Measurements from ENCODE around the gene DNAJC19. TPM values are rescaled to one million over a fixed set of nuclear protein-coding genes. Genes with fewer than 3 reads are reported as not detected.
"Not testable (repeated sequence)": the region's sequence is repeated elsewhere in the genome, so short reads cannot be mapped to it uniquely, and the experiment has no call there.

The DNAJC19 gene
- total RNA-seq, 1 donor from 2014 or later, result 27.4 TPM

GRCh38 chr3:181008796-181009195 is 19.3 kb upstream of the DNAJC19 start:
- FAIRE-seq, result no peak
- no peaks in the 10 kb centered on the region for H3K36me3 ChIP-seq (ENCODE audit: control insufficient read depth, insufficient read depth, low read length)
- no peaks in the 10 kb centered on the region for H3K27me3 ChIP-seq (ENCODE audit: control insufficient read depth, insufficient read depth, low read length)
- no peak for DNase-seq (ENCODE audit: low read depth)
- TF ChIP-seq, protein P1, sequence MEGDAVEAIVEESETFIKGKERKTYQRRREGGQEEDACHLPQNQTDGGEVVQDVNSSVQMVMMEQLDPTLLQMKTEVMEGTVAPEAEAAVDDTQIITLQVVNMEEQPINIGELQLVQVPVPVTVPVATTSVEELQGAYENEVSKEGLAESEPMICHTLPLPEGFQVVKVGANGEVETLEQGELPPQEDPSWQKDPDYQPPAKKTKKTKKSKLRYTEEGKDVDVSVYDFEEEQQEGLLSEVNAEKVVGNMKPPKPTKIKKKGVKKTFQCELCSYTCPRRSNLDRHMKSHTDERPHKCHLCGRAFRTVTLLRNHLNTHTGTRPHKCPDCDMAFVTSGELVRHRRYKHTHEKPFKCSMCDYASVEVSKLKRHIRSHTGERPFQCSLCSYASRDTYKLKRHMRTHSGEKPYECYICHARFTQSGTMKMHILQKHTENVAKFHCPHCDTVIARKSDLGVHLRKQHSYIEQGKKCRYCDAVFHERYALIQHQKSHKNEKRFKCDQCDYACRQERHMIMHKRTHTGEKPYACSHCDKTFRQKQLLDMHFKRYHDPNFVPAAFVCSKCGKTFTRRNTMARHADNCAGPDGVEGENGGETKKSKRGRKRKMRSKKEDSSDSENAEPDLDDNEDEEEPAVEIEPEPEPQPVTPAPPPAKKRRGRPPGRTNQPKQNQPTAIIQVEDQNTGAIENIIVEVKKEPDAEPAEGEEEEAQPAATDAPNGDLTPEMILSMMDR (IDR thresholded peaks at IDR 0.05; ENCODE audit: insufficient read depth, low read length, severe bottlenecking), result no peak
- H3K4me3 ChIP-seq (ENCODE audit: low read depth, low read length), result no peak overlapping the region

DNA sequence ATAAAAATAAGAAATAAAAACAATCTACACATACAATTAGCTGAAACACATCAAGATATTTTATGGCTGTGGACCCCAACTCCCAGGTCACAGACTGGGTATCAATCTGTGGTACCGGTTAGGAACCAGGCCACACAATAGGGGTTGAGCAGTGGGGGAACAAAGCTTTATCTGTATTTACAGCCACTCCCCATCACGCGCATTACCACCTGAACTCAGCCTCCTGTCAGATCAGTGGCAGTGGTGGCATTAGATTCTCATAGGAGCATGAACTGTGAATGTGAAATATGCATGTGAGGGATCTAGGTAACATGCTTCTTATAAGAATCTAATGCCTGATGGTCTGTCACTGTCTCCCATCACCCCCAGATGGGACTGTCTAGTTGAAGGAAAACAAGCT is 17.7 kb upstream of the DNAJC19 start:
- H3K27me3 ChIP-seq (ENCODE audit: control insufficient read depth, insufficient read depth, low read length), result no peaks in the 10 kb centered on the region
- FAIRE-seq (no peak), DNase-seq (ENCODE audit: low read depth) (no peak)
- no peaks in the 10 kb centered on the region for H3K36me3 ChIP-seq (ENCODE audit: control insufficient read depth, insufficient read depth, low read length)
- H3K4me3 ChIP-seq (ENCODE audit: low read depth, low read length), result no peak overlapping the region
- TF ChIP-seq, protein P1 (IDR thresholded peaks at IDR 0.05; ENCODE audit: insufficient read depth, low read length, severe bottlenecking), result no peak

DNA sequence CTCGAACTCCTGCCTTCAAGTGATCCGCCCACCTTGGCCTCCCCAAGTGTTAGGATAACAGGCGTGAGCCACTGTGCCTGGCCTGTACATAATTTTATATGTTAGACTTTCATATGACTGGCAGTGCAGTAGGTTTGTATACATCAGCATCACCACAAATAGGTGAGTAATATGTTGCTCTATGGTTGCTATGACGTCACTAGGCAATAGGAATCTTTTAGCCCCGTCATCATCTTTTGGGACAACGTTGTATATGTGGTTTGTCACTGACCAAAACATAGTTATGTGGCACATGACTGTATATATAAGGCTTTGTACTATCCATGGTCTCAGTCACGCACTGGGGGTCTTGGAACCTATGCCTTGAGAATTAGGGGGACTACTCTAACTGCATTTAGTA is 17.0 kb upstream of the DNAJC19 start:
- Histone ChIP-seq H3K4me3 (ENCODE audit: low read depth, low read length) (no peak overlapping the region), H3K27me3 (ENCODE audit: control insufficient read depth, insufficient read depth, low read length) (no peaks in the 10 kb centered on the region), H3K36me3 (ENCODE audit: control insufficient read depth, insufficient read depth, low read length) (no peaks in the 10 kb centered on the region)
- TF ChIP-seq, protein P1 (IDR thresholded peaks at IDR 0.05; ENCODE audit: insufficient read depth, low read length, severe bottlenecking), result no peak
- DNase-seq (ENCODE audit: low read depth) (no peak), FAIRE-seq (no peak)

GRCh38 chr3:181003469-181003868 is 13.9 kb upstream of the DNAJC19 start:
- H3K27me3 ChIP-seq (ENCODE audit: control insufficient read depth, insufficient read depth, low read length); DNase-seq (ENCODE audit: low read depth); H3K36me3 ChIP-seq (ENCODE audit: control insufficient read depth, insufficient read depth, low read length); FAIRE-seq; H3K4me3 ChIP-seq (ENCODE audit: low read depth, low read length): not testable (repeated sequence)

DNA sequence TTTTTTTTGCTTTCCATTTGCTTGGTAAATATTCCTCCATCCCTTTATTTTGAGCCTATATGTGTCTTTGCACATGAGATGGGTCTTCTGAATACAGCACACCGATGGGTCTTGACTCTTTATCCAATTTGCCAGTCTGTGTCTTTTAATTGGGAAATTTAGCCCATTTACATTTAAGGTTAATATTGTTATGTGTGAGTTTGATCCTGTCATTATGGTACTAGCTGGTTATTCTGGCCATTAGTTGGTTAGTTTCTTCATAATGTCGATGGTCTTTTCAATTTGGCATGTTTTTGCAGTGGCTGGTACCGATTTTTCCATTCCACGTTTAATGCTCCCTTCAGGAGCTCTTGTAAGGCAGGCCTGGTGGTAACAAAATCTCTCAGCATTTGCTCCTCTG is 12.8 kb upstream of the DNAJC19 start:
- FAIRE-seq; H3K4me3 ChIP-seq (ENCODE audit: low read depth, low read length); H3K27me3 ChIP-seq (ENCODE audit: control insufficient read depth, insufficient read depth, low read length); DNase-seq (ENCODE audit: low read depth); H3K36me3 ChIP-seq (ENCODE audit: control insufficient read depth, insufficient read depth, low read length): not testable (repeated sequence)

GRCh38 chr3:180996415-180996932 is 6.9 kb upstream of the DNAJC19 start:
- Histone ChIP-seq H3K36me3 (ENCODE audit: control insufficient read depth, insufficient read depth, low read length) (no peaks in the 10 kb centered on the region), H3K4me3 (ENCODE audit: low read depth, low read length) (no peak overlapping the region), H3K27me3 (ENCODE audit: control insufficient read depth, insufficient read depth, low read length) (no peaks in the 10 kb centered on the region)
- TF ChIP-seq, protein P1 (IDR thresholded peaks at IDR 0.05; ENCODE audit: insufficient read depth, low read length, severe bottlenecking), result no peak
- DNase-seq (ENCODE audit: low read depth), result no peak
- no peak for FAIRE-seq

- peak overlapping the region; percentile 78 for H3K4me3 ChIP-seq (ENCODE audit: low read depth, low read length)
- DNase-seq (ENCODE audit: low read depth), result no peak
- peaks cover 5% of the 10 kb centered on the region for H3K36me3 ChIP-seq (ENCODE audit: control insufficient read depth, insufficient read depth, low read length)
- no peaks in the 10 kb centered on the region for H3K27me3 ChIP-seq (ENCODE audit: control insufficient read depth, insufficient read depth, low read length)
- no peak for FAIRE-seq
- TF ChIP-seq, protein P1 (IDR thresholded peaks at IDR 0.05; ENCODE audit: insufficient read depth, low read length, severe bottlenecking), result no peak
Measured at GRCh38 chr3:180990505-180990904, 969 bp upstream of the DNAJC19 start.

All from bronchial epithelial cell (primary cell).